GM21619 (cell line): ENCODE data around the gene AATF.

Experiments used
- ATAC-seq: cut with Tn5 transposase; IDR thresholded peaks from one replicate; pipeline ENCODE4 v1.9.1; 2021; ENCODE audit not compliant: unreplicated experiment

Gene AATF

GRCh38 chr17:36940313-36941264, 8.2 kb upstream of the AATF start:
- no peak for ATAC-seq

- no peak for ATAC-seq
Observed at GRCh38 chr17:36941265-36942010, 7.3 kb upstream of the AATF start.

GRCh38 chr17:36942019-36942599, 6.6 kb upstream of the AATF start:
- no peak for ATAC-seq

- no peak for ATAC-seq
Observed at GRCh38 chr17:36942631-36943125, 6.1 kb upstream of the AATF start.

GRCh38 chr17:36943250-36944191, 5.2 kb upstream of the AATF start:
- no peak for ATAC-seq

GRCh38 chr17:36944553-36944952, 4.2 kb upstream of the AATF start:
- no peak for ATAC-seq

GRCh38 chr17:36945140-36945539, 3.6 kb upstream of the AATF start:
- no peak for ATAC-seq

GRCh38 chr17:36945959-36946725, 2.6 kb upstream of the AATF start:
- no peak for ATAC-seq

- no peak for ATAC-seq
Observed at GRCh38 chr17:36946726-36947091, 2.0 kb upstream of the AATF start.

GRCh38 chr17:36947922-36948716, 635 bp upstream of the AATF start:
- ATAC-seq, result no peak

GRCh38 chr17:36949461-36949927, 740 bp downstream of the AATF start:
- no peak for ATAC-seq

GRCh38 chr17:36950027-36950426, 1.3 kb downstream of the AATF start:
- no peak for ATAC-seq

- no peak for ATAC-seq
Observed at GRCh38 chr17:36951084-36951789, 2.5 kb downstream of the AATF start.

- no peak for ATAC-seq
Observed at GRCh38 chr17:36971508-36971907, 22.8 kb downstream of the AATF start.

- no peak for ATAC-seq
Observed at GRCh38 chr17:36972186-36972700, 23.5 kb downstream of the AATF start.

GRCh38 chr17:36972905-36973304, 24.2 kb downstream of the AATF start:
- no peak for ATAC-seq

GRCh38 chr17:36975922-36976515, 27.3 kb downstream of the AATF start:
- ATAC-seq, result no peak

GRCh38 chr17:36977066-36977465, 28.3 kb downstream of the AATF start:
- ATAC-seq, result no peak
